Embryonic facial prominence (tissue), 1 donor: ENCODE data around the gene OR2D3.
"Not testable (repeated sequence)": the region's sequence is repeated elsewhere in the genome, so short reads cannot be mapped to it uniquely, and the experiment has no call there.

Source experiments
- DNase-seq: peaks from one replicate; pipeline ENCODE4 v3.0.0-alpha.2; 2016; ENCODE audit errors: extremely low spot score

Gene OR2D3

DNA sequence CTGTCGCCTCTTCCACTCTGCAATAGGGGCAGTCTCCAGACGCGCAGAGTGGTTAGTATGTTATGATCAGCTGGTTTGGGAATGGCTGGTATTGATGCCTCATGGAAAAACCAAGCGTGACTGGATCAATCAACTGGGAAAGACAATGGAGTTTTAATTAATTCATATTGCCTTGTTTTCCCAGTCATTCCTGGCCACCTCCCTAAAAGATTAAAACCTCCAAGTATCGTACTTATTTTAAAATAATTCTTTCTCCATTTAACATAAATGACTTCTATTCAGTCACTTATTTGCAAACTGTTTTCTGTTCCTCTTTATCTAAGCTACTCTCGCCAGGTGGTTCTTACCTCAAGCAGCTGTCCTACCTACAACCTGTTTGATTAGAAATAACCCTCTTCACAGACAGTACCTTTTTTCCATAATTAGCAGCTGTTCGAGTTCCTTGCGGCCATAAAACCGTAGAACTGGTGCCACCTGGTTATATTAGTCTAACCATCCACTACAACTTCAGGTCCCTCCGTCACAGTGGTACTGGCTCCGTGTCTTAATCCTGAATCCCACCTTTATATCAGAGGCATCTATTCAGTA, 6.3 kb downstream of the OR2D3 start:
- DNase-seq = no peak

DNA sequence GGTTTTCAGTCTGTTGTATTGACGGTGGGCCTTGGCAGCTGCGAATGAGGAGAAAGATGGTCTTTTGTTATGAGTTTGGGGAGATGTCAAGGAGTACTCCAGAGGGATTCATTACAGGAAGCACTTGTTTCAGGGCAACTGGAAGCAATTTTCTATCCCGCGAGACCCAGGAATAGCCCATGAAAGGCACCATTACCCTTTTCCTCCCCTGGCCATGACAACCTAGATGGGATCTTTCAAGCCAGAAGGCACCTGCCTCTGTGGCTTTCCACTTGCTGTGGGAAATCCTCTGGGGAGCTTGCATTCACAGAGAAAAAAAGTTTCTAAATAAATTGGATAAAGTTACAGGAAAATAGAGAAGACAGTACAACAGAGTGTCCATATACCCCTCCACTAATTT, 8.1 kb downstream of the OR2D3 start:
- no peak for DNase-seq

DNA sequence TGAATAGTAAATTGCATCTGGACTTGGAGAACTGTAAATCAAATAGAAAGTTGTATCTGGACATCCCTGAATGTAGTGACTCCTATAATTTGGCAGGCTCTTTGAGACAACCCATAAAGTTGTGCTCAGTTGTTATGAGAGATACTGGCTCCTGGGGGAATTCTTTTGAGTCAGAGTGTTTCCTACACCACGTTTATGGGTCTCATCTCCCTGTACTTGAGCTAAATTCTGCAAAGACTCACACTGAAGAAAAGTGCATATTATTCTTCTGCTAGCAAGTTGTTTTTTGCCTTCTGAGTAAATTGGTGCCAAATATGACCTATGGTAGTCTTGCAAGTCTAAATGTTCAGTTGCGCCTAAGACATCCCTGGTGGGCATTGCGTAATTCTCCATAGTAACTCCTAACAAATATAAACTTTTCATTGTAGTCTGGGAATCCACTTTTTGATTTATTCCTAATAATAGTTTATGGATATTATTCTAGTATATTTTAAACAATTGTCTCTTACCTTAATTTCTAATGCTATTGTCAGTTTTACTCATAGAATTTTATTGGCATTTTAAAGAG, 10.4 kb downstream of the OR2D3 start:
- DNase-seq = no peak

DNA sequence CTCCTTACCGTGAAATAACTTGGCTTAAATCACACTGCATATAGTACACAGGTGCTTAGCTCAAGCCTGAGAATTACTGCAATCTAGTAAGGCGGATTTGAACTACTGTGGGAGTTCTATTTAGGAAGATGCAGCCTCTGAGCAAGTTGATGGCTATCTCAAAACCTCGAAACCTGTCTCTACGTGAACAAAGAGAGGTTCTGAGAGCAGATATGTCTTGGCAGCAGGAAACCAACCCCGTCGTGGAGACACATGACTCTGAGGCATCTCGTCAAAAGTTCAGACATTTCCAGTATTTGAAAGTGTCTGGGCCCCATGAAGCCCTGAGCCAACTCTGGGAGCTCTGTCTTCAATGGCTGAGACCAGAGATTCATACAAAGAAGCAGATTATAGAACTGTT, 11.3 kb downstream of the OR2D3 start:
- DNase-seq = no peak

DNA sequence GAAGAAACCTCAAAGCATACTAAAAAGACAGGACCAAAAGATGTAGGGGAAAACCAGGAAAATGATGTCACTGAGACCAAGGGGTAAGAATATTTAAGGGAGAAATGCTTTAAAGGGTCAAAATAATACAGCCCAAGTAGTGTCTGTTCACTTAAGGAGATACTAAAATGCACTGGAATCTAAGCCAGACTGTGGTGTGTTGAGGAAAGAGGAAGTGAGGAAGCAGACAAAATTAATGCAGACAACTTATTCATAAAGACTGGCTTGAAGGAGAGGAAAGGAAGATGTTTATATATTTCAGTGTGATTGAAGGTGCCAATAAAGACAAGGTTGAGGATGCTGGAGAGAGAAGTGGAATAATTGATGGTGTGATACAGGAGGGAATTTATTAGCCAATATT, 21.2 kb downstream of the OR2D3 start:
- DNase-seq = no peak

- no peak for DNase-seq
Observed at GRCh38 chr11:6943131-6943530, 22.3 kb downstream of the OR2D3 start.

DNA sequence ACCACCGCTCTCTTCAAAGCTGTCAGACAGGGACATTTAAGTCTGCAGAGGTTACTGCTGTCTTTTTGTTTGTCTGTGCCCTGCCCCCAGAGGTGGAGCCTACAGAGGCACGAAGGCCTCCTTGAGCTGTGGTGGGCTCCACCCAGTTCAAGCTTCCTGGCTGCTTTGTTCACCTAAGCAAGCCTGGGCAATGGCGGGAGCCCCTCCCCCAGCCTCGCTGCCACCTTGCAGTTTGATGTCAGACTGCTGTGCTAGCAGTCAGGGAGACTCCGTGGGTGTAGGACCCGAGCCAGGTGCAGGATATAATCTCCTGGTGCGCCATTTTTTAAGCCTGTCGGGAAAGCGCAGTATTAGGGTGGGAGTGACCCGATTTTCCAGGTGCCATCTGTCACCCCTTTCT, 33.4 kb downstream of the OR2D3 start:
- not testable (repeated sequence) for DNase-seq

- DNase-seq = no peak
Observed at GRCh38 chr11:6962141-6962540, 41.3 kb downstream of the OR2D3 start.

DNA sequence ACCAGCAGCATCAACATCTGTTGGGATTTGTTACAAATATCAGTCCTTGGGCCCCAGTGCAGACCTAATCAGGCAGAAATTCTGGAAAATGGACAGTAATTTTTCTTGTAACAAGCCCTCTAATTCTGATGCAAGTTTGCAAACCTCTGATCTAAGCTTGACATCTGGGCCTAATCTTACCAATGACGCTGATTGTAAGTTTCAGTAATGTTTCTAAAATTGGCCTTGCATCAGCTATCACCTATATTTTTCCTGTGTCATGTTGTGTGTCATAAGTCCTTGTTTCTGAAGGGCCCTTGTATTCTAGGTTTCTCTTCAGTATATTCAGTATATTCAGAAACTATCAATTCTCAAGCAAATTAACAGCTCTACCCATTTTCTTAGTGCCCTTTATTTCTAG, 41.9 kb downstream of the OR2D3 start:
- DNase-seq = no peak

- no peak for DNase-seq
Observed at GRCh38 chr11:6968816-6969215, 48.0 kb downstream of the OR2D3 start.

DNA sequence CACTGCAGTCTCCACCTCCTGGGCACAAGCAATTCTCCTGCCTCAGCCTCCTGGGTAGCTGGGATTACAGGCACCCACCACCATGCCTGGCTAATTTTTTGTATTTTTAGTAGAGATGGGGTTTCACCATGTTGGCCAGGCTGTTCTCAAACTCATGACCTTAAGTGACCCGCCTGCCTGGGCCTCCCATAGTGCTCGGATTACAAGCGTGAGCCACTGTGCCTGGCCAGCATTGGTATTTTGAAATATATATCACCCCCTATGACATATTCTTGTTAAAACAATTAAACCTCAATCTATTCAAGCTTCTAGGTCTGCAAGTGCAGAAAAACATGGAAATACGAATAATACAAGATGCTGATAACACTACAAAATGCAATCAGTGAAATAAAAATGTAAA, 49.1 kb downstream of the OR2D3 start:
- DNase-seq = not testable (repeated sequence)
